ENCODE results near the gene TPST1. TPM values are rescaled to one million over a fixed set of nuclear protein-coding genes. Genes with fewer than 3 reads are reported as not detected.

Gene TPST1
- total and polyA plus RNA-seq, 2 of the 8 experiments (the other 6 are each of a cell fraction or from before 2014, with no cell fraction given): 8.2 to 18.4 TPM

DNA sequence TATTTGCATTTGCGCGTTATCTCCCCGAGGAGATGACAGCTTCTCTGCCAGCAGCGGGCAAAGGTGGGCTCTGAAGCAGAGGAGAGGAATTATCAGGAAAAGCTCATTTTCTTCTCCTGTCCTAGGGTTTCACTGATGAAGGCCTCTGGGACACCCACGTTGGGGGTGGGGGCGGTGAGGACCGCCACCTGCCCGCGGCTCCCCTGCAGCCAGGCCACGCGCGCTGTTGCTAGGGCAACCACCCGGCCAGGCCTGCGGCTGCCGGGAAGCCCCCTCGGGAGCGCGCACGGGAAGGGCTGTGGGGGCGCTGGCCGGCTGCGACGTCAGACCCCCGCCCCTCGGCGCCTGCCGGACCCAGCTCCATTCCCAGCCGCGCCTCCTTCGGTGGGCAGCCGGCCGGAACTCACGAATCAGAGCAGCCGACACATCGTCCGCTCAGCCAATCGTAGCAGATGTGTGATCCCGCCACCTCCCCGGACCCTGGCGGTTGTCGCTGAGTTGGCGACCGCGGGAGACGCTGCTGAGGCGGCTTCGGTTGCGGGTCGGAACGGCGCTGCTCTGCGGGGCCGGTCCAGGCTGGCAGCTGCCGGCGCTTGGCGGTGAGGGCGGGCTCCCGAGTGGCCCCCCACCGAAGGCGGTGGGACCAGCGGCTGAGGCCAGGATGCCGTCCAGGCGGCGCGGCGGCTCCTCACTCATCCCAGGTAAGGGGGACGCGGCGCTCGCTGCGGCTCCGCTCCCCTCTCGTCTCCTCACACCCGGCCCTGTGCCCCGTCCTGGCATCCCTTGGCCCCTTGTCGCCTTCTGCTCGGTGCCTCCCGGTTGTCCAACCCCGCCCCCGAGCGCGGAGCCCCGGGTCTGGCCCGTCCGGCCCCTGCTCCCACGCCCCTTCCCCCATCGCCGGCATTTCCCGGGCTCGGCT is at the start of gene TPST1 (continued):
- TF ChIP-seq CTBP2 (IDR thresholded peaks at IDR 0.05; ENCODE audit: borderline replicate concordance, insufficient read depth, insufficient read length, low read length) (no peak), BRCA1 (IDR thresholded peaks at IDR 0.05; ENCODE audit: low read depth, low read length) (no peak), SIN3A (conservative IDR thresholded peaks at IDR 0.05 in 1 of 2, IDR thresholded peaks at IDR 0.05 in 1 of 2; ENCODE audit: low read depth in 1 of 2, low read length in 2 of 2) (peak in 1 of 2 experiments; percentile 53; a peak in 2 of 4 replicates), NRF1 (IDR thresholded peaks at IDR 0.05; ENCODE audit: low read depth, low read length) (no peak), MAFK (IDR thresholded peaks at IDR 0.05; ENCODE audit: low read depth, low read length) (no peak; the same call in 1 of the 2 replicates), KDM5A (IDR thresholded peaks at IDR 0.05; ENCODE audit: low read length) (0 out of 2 replicates have a peak, but pooled peaks have one; percentile 22)
- TF ChIP-seq, protein P1, sequence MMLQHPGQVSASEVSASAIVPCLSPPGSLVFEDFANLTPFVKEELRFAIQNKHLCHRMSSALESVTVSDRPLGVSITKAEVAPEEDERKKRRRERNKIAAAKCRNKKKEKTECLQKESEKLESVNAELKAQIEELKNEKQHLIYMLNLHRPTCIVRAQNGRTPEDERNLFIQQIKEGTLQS (IDR thresholded peaks at IDR 0.05; ENCODE audit: insufficient read depth, low read depth, low read length): no peak

Data from H1 (cell line).